HTERT RPE-1 (cell line): ENCODE data around the gene INPP5E.

ENCODE experiments used
- in situ Hi-C: fragments of 300-500 bp; cut with MboI; formaldehyde crosslinking; loops from 4 replicates; pipeline ENCODE4 v1.14.3; 2020; ENCODE audit warnings: low sequenced_read_pairs

The INPP5E gene

DNA sequence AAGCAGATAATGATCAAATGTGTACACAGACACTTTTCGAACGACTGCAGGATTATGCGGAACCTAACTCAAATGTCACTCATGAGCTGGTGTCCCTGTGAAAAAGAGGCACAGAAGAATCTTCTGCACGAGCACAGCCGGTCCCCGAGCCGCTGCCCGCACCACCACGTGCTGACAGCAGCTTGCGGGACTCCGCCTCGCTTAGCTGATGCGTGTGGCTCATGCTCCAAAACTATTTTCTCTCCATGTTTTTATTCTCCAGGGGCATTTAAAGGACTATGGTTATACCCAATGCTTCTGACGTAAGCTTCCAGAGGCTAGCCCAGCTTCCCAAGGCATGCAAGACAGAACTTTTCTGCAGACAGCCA is 33.7 kb upstream of the INPP5E start:
- in situ Hi-C loops: no loop called here

DNA sequence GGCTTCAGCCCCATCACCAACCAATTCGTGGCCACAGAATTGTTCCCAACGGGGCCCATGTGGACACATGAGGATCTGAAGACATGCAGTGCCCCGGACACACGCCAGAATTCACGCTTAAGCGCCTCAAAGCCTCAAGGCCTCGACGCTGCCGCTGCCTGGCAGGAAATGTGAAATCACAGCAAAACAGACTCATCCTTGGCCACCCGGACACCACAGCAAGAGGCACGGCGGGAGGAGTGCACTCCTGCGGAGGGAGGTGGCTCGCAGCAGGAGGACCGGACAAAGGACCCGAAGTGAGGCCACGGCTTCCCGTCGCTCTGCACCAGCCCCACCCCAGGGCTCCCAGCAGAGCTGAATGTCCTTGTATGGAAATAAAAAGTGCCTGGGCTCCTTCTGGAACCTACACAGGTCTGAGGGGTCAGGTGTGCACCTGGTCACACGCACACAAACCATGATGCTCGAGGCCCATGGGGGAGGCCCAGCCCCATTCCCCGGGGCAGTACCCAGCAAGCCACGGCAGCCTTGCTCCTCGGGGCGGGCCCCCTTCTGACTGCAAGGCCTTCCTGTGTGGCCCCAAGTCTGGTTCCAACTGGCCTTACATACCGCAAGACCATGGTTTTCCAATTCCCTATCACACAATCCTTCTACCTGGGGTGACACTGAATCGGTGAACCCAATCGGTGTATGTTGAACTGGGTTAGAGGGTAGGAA is 33.2 kb upstream of the INPP5E start:
- in situ Hi-C loops: no loop called here

DNA sequence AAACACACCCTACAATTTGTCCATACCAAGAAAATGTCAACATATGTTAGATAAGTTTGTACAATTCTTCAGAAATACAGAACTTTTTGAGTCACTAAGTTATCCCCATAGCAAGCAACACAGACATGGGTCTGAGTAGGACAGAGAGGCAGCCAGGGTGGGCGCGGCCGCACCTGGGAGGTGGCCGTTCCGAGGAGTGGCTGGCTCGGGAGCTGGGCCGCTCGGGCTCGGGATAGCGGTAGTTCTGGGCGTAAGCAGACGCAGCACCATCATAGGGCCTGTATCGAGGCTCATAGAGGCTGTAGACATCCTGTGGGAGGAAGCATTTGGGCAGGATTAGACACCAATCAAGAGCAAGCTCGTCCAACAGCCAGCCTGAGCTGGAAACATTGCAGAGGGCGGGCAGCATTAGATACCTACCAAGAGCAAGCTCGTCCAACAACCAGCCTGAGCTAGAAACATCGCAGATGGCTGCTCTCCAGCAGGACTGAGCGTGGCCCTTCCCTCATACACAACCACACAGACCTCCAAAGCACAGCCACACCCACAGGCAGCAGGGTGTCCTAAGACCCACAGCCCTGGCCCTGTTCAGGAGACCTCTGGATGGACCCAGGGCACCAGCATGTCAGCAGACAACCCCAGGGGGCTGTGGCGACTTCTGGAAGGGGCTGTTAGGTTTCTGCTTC is 32.3 kb upstream of the INPP5E start:
- in situ Hi-C loops: no loop called here

DNA sequence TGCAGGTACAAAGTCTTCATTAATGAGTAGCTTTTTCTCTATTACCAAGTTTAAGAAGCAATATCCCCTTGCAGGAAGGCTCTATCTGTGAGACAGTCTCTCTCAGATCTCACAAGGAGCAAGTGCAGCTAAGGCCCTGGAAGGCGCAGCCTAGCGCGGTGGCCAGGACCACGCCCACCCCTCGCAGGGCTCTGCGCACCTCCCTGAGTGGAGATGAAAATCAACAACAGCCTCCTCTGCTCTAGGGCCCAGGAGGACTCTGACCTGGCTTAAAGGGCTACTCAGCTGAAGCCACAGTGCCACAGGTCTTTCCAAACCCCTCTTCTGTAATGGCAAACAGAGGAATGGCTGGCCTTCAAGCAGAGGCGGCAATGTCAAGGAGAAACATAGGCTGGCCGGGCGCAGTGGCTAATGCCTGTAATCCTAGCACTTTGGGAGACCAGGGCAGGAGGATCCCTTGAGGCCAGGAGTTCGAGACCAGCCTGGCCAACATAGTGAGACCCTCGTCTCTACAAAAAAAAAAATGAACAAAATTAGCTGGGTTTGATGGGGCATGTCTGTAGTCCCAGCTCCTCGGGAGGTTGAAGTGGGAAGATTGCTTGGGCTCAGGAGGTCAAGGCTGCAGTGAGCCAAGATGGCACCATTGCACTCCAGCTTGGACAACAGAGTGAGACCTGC is 31.3 kb upstream of the INPP5E start:
- in situ Hi-C loops: no loop called here

DNA sequence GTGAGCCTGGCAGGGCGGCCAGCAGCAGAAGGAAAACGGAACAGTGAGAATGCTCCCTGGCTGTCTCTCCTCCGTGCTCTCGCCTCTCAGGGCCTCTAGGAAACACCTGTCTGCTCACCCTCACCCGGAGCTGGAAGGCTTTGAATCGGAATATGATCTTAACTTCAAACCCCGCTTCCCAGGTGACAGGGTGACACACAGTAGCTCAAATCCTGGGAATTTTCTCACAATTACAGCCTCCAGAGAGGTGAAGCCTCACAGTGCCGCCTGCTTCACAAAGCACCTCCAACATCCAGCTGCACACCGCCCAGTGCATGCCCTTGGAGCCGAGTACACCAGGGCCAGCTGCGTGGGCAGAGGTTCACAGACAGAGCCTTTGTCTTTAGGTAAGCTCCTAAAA is 30.7 kb upstream of the INPP5E start:
- in situ Hi-C loops: no loop called here

DNA sequence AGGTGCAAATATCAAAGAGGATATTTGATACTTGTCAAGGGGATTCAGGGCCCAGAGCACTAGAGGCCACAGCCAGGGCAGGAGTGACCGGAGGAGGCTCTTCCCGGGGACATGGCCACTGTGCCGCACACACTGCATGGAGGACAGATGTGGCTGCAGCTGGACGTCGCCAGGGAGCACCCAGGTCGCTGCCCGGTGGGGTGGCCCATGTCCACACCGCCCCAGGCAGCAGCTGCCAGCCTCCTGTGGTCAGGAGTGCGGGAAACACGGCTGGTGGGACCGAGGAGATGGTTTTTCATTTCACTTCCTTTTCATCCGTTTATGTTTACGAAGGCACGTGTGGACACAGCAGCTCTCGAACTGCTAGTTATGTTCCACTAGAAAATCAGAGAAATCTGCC is 28.1 kb upstream of the INPP5E start:
- in situ Hi-C loops: no loop called here

DNA sequence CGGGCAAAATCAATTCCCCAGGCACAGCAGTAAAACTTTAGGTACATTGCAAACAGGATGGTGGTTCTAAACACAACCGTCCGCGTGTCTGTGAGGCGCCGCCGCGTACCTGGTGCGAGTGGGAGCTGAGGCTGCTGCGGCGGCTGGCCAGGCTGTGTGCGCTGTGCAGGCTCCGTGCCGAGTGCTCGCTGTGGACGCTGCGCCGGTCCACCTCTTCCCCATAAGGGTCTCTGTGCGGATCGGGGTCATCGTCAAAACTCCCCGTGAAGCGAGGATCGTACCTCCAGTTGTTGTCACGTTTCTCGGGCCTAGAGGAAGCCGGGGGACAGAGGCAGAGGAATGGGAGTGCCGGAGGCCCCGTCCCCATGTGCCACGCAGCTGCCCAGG is 26.5 kb upstream of the INPP5E start:
- in situ Hi-C loops: no loop called here

DNA sequence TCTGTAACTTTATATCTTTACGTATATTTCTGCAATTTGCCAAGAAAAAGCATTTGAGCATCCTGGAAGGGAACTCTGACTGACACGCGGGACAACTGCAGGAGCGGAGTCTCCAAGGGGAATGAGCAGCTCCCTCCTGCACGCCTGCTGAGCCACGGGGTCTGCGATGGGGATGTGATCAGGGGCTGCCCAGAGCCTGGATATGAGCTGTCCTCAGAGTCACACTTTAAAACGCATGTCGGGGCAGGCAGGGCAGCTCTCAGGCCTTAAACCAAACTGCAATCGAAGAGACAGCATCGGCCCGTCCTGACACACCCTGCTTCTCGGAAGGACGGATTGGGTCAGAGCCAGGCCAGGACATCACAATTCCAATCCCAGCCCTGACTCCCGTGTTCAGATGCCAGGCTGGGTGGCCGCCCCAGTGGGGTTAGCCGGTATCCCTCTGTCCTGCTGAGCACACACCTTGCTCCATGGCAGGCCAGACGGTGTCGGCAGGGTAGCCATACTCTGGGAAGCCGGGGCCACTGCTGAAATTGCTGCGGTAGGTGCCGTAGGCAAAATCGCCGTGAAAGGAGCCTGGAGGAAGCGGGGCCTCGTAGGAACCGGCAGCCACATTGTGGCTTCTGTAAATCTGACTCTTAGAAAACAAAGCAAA is 26.0 kb upstream of the INPP5E start:
- in situ Hi-C loops: no loop called here

DNA sequence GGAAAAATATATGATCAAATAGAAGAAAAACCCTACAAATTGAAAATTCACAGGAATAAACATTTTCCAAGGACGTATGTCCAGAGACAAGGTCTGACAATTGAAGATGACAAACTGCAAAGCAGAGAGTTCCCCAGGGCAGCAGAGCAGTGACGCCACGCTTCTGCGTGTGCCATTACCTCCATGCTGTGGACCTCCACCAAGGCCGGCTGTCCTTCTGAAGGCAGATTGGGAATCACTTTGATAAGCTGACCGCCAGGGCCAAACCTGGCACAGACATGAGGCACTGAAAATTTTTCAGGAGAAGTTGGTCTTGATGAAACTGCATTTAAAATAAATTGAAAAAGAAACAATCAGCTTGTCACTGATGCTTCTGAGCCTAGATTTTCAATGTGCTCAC is 24.6 kb upstream of the INPP5E start:
- in situ Hi-C loops: no loop called here

DNA sequence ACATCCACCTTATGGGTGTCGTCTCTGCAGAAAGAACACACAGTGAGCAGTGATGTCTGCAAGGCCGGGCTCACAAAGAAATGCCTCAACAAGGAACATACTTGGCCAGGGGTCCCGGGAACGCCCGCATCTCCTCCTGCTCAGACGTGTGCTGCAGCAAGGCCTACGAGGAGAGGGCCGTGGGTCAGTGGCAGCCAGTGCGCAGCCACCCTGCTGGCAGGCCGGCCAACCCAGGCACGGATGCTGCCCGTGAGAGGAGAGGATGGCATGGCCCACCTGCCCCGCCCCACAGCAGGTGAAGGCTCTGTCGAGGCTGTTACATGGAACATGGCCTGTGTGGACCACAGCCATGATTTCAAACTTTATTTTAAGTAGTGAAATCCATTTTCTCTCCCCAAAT is 23.9 kb upstream of the INPP5E start:
- in situ Hi-C loops: no loop called here

DNA sequence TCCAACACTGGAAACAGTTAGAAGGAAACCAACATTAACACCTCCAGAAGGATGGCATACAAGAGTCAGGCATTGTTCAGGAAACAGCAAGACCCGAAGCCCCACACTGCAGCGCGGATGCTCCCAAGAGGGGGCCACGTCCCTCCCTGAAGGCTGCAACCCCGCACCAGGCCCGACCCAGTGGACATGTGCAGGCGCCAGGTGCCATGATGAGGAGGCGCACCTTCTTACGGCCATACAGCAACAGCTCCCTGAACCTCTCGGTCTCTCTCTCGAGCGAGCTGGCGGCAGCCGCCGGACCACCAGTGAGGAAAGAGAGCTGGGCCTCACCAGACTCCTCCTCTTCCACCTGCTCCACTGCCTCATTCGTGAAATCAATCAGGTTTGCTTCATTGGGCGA is 23.0 kb upstream of the INPP5E start:
- in situ Hi-C loops: no loop called here

DNA sequence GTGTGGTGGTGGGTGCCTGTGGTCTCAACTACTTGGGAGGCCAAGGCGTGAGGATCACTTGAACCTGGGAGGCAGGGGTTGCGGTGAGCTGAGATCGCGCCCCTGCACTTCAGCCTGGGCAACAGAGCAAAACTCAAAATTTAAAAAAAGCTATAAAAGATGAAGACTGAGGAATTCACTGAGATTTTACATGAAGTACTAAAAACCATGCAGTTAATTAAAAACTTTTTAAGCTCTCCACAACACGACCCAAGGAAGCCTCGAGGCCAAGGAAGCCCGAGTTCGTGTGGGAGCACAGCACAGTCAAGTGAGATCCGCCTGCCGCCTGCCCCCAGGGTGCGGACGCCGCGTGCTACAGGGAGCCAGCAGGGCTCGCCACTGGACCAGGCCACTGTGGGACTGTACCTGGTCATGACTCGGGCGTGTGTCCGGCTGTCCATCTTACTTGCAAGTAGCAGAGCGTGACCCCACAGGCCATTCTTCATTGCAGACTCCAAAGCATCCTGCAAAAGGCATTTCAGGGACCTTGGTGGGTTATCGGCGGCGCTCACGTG is 21.2 kb upstream of the INPP5E start:
- in situ Hi-C loops: no loop called here

DNA sequence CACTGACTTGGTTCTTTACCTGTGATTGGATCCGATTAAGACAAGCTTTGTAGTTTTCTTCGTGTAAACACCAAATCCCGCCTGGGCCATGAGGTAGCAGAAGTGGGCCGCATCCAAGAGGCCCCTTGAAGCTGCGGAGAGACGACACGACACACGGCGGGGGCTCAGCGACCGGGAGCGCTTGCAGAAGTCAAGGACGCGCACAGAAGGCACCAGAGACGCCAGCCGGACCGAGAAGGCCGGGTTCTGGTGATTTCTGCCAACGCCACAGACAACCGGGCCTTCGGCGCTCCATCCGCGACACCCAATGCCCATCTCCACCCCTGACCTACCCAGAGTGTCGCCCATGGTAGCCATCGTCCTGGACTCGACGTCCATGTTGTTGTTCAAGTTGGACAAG is 19.8 kb upstream of the INPP5E start:
- in situ Hi-C loops: no loop called here

DNA sequence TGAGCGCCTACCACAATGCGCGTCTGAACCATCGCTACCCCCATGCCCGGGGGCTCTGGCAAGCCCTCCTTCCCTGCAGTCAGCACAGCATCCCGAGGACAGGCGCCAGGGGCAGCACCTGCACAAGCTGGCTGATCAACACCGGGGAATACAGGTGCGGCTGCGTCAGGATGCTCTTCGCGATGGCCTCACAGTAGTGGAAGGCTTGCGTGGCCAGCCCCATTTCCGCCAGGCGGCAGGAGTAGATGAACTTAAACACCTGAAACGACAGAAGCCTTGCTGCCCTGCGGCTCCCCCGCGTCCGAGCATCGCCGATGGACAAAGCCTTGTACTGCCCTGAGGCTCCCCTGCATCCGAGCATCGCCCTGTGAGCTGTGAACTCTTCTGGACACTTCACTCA is 17.7 kb upstream of the INPP5E start:
- in situ Hi-C loops: no loop called here

DNA sequence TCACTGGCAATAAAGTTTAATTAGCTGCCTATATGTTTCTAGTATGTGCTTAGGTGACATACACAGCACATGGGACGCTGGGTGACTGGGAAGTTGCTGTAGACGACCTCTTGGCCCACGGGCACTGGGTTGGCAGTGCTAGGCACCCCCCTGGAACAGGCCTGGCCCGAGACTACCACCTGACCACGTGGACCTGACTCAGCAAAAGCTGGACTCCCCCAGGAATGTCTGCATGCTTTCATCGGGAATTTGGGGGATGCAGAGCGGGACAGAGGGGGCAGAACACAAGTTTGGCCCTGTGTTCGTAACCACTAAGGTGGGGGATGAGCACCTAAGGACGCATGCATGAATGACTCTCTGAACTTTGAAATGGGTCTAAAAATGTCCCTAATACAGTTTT is 16.6 kb upstream of the INPP5E start:
- in situ Hi-C loops: no loop called here

DNA sequence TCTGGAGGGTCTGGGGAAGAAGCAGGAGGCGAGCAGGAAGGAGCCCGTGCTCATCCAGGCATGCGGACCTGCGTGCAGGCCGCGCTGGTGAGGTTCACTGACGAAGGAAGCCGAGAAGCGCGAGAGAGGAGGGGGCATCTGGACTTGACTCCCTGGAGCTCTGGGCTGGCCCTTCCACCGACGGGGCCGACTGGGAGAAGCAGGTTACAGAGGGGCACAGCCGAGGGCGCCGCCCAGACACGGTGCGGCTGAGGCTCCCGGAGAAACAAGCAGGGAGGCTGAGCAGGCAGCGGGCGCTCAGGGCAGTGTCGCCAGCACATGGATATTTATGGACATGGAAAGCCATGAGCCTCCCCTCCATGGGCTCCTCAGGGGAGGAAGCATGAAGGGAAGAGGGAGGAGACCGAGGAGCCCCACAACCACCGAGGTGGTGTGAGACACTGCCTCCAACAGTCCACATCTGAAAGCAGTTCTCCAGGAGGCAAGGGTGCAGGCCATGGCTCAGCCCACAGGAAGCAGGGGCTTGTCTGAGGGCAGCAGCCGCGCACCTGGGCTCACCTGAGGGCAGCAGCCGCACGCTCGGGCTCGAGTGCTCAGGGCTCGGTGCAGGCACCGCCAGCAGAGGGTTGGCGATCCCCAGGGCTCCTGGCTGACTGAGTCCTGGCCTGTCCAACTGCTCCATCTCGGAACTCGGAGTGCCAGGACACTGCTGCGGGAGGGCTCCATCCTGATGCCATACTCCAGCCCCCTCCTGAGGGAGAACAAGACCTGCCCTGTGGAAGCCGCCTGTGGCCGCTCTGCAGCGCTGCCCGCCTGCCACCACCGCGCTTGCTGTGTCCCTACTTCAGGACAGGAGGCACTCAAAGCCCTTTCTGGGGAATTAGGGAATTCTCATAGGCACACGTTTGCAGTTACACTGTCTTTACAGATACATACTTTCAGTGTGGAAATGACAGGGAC is 15.7 kb upstream of the INPP5E start:
- in situ Hi-C loops: no loop called here

DNA sequence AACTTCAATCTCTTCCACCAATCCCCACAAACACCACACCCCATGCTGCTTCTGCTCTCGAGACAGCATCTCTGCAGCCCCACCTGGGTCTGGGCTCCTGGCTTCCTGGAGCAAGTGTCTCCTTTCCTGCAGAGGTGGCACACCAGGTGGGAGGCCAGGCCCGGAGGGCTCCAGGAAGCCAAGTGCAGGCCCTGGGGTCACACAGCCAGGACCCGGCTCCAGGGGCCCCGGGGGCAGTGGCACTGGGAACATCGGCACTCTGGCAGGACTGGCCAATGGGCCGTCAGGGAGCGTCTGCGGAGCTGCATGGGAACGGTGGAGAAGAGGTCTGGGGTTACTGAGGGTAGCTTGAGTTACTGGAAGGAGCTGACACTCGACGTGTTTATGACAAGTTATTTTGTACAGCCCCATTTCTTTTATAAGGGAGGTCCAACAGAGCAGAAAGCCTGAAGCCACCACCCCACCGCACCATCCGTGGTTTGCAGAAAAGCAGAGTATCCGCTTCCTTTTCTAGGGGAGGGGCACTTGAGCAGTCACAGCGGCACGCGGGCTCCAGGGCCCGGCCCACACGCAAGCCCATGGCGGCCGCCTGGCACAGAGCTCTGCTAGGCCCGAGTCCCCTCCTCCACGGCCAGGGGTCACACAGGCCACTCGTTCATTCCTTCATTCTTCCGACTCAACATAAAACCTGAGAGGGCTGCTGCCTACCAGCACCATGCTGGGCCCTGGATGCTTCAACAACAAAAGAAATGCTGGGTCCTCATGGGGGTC is 14.6 kb upstream of the INPP5E start:
- in situ Hi-C loops: no loop called here

DNA sequence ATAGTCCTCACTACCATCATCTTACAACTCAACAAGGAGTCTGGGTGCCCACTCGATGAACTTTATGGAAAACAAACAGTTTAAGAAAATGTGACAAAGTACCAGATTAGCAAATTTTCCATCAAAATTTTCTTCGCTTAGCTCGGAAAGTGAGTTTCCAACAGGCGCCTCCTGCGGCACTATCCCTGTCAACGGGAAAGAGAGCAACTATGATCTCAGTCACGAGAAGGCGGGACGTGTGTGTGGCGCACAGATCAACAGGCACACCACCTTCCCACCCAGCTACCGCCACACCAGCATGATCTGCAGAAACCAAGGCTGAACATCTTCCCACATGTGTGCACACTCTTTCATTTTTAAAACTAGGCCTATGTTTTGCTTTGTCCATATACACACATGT is 13.7 kb upstream of the INPP5E start:
- in situ Hi-C loops: no loop called here

DNA sequence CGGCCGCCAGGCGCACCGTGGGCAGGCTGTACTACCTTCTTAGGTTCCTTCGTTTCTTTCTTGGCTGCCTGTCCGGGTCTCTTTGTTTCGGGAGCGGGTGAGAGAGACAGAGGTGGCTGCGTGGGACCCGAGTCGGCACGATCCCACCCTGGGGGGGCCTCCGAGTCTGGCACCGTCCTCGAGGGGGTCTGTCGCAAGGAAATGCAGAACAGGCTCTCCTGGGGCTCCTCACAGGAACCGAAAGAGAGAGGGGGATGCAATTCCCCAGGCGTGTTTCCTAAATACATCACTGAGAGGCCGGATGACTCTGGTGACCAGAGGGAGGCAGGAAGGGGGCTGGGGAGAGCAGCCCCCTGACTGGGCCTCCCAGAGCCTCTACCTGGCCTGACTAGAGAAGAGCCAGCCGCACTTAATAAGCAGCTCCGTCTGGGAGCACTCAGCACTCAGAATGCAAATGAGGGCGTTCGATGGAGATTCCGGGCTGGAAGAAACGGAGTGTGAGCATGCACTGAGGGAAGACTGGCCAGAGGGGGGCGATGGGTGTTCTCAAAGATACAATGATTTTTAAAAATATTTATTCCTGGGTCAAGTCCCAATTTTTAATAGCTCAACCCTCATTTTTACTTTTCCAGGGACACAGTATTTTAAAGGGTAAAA is 11.7 kb upstream of the INPP5E start:
- in situ Hi-C loops: no loop called here
